Measurements from ENCODE around the gene AOAH.

AOAH gene

GRCh38 chr7:36690514-36691187, 33.6 kb downstream of the AOAH start:
- no peak for DNase-seq (ENCODE audit: low read depth)
- no peak overlapping the region for H3K9ac ChIP-seq (ENCODE audit: low read length)
- H3K4me1 ChIP-seq (ENCODE audit: control insufficient read depth, insufficient read depth, low read length), result no peaks in the 10 kb centered on the region
- peaks cover 18% of the 10 kb centered on the region for H3K27me3 ChIP-seq (replicated peaks; ENCODE audit: control insufficient read depth, insufficient read depth, low read length)
- no peak overlapping the region for H3K4me3 ChIP-seq (ENCODE audit: low read length)
- H3K9me3 ChIP-seq (ENCODE audit: control insufficient read depth, low read length), result no peaks in the 10 kb centered on the region
- H3K36me3 ChIP-seq (ENCODE audit: control insufficient read depth, insufficient read depth, low read length, severe bottlenecking), result no peaks in the 10 kb centered on the region

- Histone ChIP-seq H3K27me3 (replicated peaks; ENCODE audit: control insufficient read depth, insufficient read depth, low read length) (peaks cover 18% of the 10 kb centered on the region), H3K9me3 (ENCODE audit: control insufficient read depth, low read length) (no peaks in the 10 kb centered on the region), H3K36me3 (ENCODE audit: control insufficient read depth, insufficient read depth, low read length, severe bottlenecking) (no peaks in the 10 kb centered on the region), H3K9ac (ENCODE audit: low read length) (no peak overlapping the region), H3K4me1 (ENCODE audit: control insufficient read depth, insufficient read depth, low read length) (no peaks in the 10 kb centered on the region), H3K4me3 (ENCODE audit: low read length) (no peak overlapping the region)
- no peak for DNase-seq (ENCODE audit: low read depth)
Measured at GRCh38 chr7:36690041-36690440, 34.3 kb downstream of the AOAH start.

GRCh38 chr7:36686499-36686898, 37.8 kb downstream of the AOAH start:
- Histone ChIP-seq H3K36me3 (ENCODE audit: control insufficient read depth, insufficient read depth, low read length, severe bottlenecking) (no peaks in the 10 kb centered on the region), H3K4me3 (ENCODE audit: low read length) (no peak overlapping the region), H3K9me3 (ENCODE audit: control insufficient read depth, low read length) (no peaks in the 10 kb centered on the region), H3K9ac (ENCODE audit: low read length) (no peak overlapping the region), H3K4me1 (ENCODE audit: control insufficient read depth, insufficient read depth, low read length) (no peaks in the 10 kb centered on the region), H3K27me3 (replicated peaks; ENCODE audit: control insufficient read depth, insufficient read depth, low read length) (peaks cover 16% of the 10 kb centered on the region)
- DNase-seq (ENCODE audit: low read depth), result no peak

GRCh38 chr7:36684954-36685353, 39.3 kb downstream of the AOAH start:
- Histone ChIP-seq H3K9me3 (ENCODE audit: control insufficient read depth, low read length) (no peaks in the 10 kb centered on the region), H3K4me3 (ENCODE audit: low read length) (no peak overlapping the region), H3K4me1 (ENCODE audit: control insufficient read depth, insufficient read depth, low read length) (no peaks in the 10 kb centered on the region), H3K36me3 (ENCODE audit: control insufficient read depth, insufficient read depth, low read length, severe bottlenecking) (no peaks in the 10 kb centered on the region), H3K9ac (ENCODE audit: low read length) (no peak overlapping the region), H3K27me3 (replicated peaks; ENCODE audit: control insufficient read depth, insufficient read depth, low read length) (peaks cover 7% of the 10 kb centered on the region)
- DNase-seq (ENCODE audit: low read depth), result no peak

GRCh38 chr7:36683695-36684357, 40.5 kb downstream of the AOAH start:
- Histone ChIP-seq H3K27me3 (replicated peaks; ENCODE audit: control insufficient read depth, insufficient read depth, low read length) (peaks cover 2% of the 10 kb centered on the region), H3K9me3 (ENCODE audit: control insufficient read depth, low read length) (no peaks in the 10 kb centered on the region), H3K4me3 (ENCODE audit: low read length) (no peak overlapping the region), H3K36me3 (ENCODE audit: control insufficient read depth, insufficient read depth, low read length, severe bottlenecking) (no peaks in the 10 kb centered on the region), H3K4me1 (ENCODE audit: control insufficient read depth, insufficient read depth, low read length) (no peaks in the 10 kb centered on the region), H3K9ac (ENCODE audit: low read length) (no peak overlapping the region)
- DNase-seq (ENCODE audit: low read depth), result no peak

GRCh38 chr7:36683111-36683510, 41.2 kb downstream of the AOAH start:
- H3K9me3 ChIP-seq (ENCODE audit: control insufficient read depth, low read length), result no peaks in the 10 kb centered on the region
- no peaks in the 10 kb centered on the region for H3K36me3 ChIP-seq (ENCODE audit: control insufficient read depth, insufficient read depth, low read length, severe bottlenecking)
- no peak overlapping the region for H3K4me3 ChIP-seq (ENCODE audit: low read length)
- no peaks in the 10 kb centered on the region for H3K4me1 ChIP-seq (ENCODE audit: control insufficient read depth, insufficient read depth, low read length)
- H3K27me3 ChIP-seq (replicated peaks; ENCODE audit: control insufficient read depth, insufficient read depth, low read length), result peaks cover 3% of the 10 kb centered on the region
- DNase-seq (ENCODE audit: low read depth), result no peak
- no peak overlapping the region for H3K9ac ChIP-seq (ENCODE audit: low read length)

GRCh38 chr7:36682102-36682501, 42.2 kb downstream of the AOAH start:
- no peaks in the 10 kb centered on the region for H3K4me1 ChIP-seq (ENCODE audit: control insufficient read depth, insufficient read depth, low read length)
- DNase-seq (ENCODE audit: low read depth), result no peak
- no peak overlapping the region for H3K9ac ChIP-seq (ENCODE audit: low read length)
- H3K9me3 ChIP-seq (ENCODE audit: control insufficient read depth, low read length), result no peaks in the 10 kb centered on the region
- peaks cover 6% of the 10 kb centered on the region for H3K27me3 ChIP-seq (replicated peaks; ENCODE audit: control insufficient read depth, insufficient read depth, low read length)
- no peak overlapping the region for H3K4me3 ChIP-seq (ENCODE audit: low read length)
- no peaks in the 10 kb centered on the region for H3K36me3 ChIP-seq (ENCODE audit: control insufficient read depth, insufficient read depth, low read length, severe bottlenecking)

GRCh38 chr7:36677769-36678437, 46.4 kb downstream of the AOAH start:
- Histone ChIP-seq H3K36me3 (ENCODE audit: control insufficient read depth, insufficient read depth, low read length, severe bottlenecking) (no peaks in the 10 kb centered on the region), H3K9me3 (ENCODE audit: control insufficient read depth, low read length) (no peaks in the 10 kb centered on the region), H3K9ac (ENCODE audit: low read length) (no peak overlapping the region), H3K4me1 (ENCODE audit: control insufficient read depth, insufficient read depth, low read length) (no peaks in the 10 kb centered on the region), H3K27me3 (replicated peaks; ENCODE audit: control insufficient read depth, insufficient read depth, low read length) (peaks cover 11% of the 10 kb centered on the region), H3K4me3 (ENCODE audit: low read length) (no peak overlapping the region)
- DNase-seq (ENCODE audit: low read depth), result no peak

- H3K4me3 ChIP-seq (ENCODE audit: low read length), result no peak overlapping the region
- no peak for DNase-seq (ENCODE audit: low read depth)
- no peaks in the 10 kb centered on the region for H3K9me3 ChIP-seq (ENCODE audit: control insufficient read depth, low read length)
- H3K4me1 ChIP-seq (ENCODE audit: control insufficient read depth, insufficient read depth, low read length), result no peaks in the 10 kb centered on the region
- H3K36me3 ChIP-seq (ENCODE audit: control insufficient read depth, insufficient read depth, low read length, severe bottlenecking), result no peaks in the 10 kb centered on the region
- H3K9ac ChIP-seq (ENCODE audit: low read length), result no peak overlapping the region
- peaks cover 21% of the 10 kb centered on the region for H3K27me3 ChIP-seq (replicated peaks; ENCODE audit: control insufficient read depth, insufficient read depth, low read length)
Measured at GRCh38 chr7:36673703-36674102, 50.6 kb downstream of the AOAH start.

GRCh38 chr7:36671432-36671829, 52.9 kb downstream of the AOAH start:
- H3K36me3 ChIP-seq (ENCODE audit: control insufficient read depth, insufficient read depth, low read length, severe bottlenecking), result no peaks in the 10 kb centered on the region
- DNase-seq (ENCODE audit: low read depth), result no peak
- H3K9ac ChIP-seq (ENCODE audit: low read length), result no peak overlapping the region
- H3K4me1 ChIP-seq (ENCODE audit: control insufficient read depth, insufficient read depth, low read length), result no peaks in the 10 kb centered on the region
- peaks cover 13% of the 10 kb centered on the region for H3K27me3 ChIP-seq (replicated peaks; ENCODE audit: control insufficient read depth, insufficient read depth, low read length)
- H3K4me3 ChIP-seq (ENCODE audit: low read length), result no peak overlapping the region
- no peaks in the 10 kb centered on the region for H3K9me3 ChIP-seq (ENCODE audit: control insufficient read depth, low read length)

- Histone ChIP-seq H3K36me3 (ENCODE audit: control insufficient read depth, insufficient read depth, low read length, severe bottlenecking) (no peaks in the 10 kb centered on the region), H3K9me3 (ENCODE audit: control insufficient read depth, low read length) (no peaks in the 10 kb centered on the region), H3K9ac (ENCODE audit: low read length) (no peak overlapping the region), H3K4me3 (ENCODE audit: low read length) (no peak overlapping the region), H3K27me3 (replicated peaks; ENCODE audit: control insufficient read depth, insufficient read depth, low read length) (peaks cover 10% of the 10 kb centered on the region), H3K4me1 (ENCODE audit: control insufficient read depth, insufficient read depth, low read length) (no peaks in the 10 kb centered on the region)
- DNase-seq (ENCODE audit: low read depth), result peak; percentile 82
Measured at GRCh38 chr7:36670585-36671431, 53.5 kb downstream of the AOAH start.

Data from adipocyte (in vitro differentiated cells).